NCI-H2107 treated with DMSO at 0.1 percent for 48 hours (cell line): ENCODE results near the gene SOHLH2.

ENCODE experiments used
- DNase-seq: peaks from one replicate; lab custom pipeline; 2025; ENCODE audit not compliant: unreplicated experiment; lab: John Stamatoyannopoulos, UW

The SOHLH2 gene, protein sequence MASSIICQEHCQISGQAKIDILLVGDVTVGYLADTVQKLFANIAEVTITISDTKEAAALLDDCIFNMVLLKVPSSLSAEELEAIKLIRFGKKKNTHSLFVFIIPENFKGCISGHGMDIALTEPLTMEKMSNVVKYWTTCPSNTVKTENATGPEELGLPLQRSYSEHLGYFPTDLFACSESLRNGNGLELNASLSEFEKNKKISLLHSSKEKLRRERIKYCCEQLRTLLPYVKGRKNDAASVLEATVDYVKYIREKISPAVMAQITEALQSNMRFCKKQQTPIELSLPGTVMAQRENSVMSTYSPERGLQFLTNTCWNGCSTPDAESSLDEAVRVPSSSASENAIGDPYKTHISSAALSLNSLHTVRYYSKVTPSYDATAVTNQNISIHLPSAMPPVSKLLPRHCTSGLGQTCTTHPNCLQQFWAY

DNA sequence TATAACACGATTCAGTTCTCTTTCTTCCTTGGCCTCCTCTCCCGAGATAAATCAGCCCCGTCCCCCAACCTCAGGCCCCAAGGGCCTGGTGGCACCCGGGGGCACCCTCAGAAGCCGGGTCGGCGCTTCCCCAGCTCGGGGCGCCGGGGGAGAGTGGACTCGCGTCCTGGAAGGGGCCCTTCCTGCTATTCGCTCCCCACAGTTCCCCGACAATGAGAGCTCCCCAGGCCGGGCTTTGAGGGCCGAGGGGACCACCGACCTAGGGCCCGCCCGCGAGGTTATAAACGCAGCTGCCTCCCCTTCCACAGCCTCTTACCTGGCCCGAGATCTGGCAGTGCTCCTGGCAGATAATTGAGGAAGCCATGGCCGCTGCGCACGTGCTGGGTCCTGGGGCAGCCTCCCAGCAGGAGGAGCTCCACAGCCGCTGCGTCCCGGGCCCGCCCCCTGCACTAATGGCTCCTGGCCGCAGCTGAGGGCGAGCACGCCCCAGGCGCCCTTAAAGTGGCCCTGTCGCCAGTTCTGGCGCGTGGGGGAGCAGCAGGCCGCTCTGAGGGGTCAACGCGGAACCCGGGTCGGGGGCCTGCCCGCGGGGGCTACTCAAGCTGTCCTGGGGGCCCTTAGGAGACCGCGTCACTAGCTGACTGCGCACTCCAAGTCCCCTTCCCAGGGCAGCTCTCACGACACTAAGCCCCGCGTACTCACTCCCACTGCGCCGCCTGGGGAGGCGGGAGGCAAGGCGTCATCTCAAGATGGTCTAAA, at the start of gene SOHLH2:
Gene SOHLH2, minus strand, starts transcription at position 394 of the 759 bp plus-strand sequence. Its CDS starts 30 bp downstream, at position 364.
- no peak for DNase-seq

DNA sequence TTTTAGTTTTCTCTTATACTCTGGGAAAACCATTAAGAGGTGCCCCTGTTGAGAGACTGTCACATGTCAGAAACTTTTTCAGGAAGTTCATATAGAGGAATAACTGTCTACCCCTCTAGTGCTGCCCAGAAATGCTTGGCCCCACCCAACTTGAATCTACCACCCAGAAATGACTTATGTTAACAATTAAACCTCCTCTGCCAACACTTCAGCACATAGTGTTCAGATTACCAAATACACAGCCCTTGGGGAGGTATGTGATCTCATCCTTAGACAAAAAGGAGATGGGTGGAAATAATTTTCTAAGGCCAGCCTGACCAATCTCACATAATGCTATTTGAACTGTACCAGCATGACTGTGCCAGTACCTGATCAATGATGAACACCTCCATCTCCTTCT, 47.6 kb upstream of the SOHLH2 start:
- DNase-seq: no peak

- no peak for DNase-seq
These were observed 46.7 kb upstream of the SOHLH2 start for GRCh38 chr13:36261011-36261410.

DNA sequence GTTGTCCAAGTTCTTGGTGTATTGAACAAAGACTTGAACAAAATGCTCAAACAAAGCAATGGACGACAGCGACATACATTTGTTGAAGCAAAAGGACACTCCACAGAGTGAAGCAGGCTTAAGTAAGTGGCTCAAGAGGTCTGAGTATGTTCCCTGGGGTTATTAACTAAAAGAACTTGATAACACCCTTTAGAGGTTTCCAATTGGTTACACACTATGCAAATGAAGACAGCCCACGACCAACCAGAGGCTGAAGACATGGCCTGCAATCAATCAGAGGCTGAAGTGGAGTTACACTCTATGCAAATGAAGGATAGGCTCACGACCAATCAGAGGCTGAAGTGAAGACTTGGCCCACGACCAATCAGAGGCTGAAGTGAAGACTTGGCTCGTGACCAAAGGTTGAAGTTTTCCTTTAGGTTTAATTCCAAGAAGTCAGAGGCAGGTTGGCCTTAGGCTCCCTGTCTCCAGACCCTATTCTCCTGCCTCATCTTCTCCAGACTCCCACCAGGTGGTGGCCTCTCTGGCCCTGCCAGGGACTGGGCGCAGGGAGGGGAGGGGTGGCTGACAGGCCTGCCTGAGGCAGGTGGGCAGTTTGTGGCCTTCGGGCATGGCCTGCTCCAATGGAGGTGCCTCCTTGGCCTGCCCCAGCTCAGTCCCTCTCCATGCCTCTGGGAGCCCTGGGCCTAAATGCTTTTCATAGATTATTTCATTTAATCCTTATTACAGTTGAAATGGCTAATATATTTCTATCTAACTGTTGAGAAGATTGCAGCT, 45.2 kb upstream of the SOHLH2 start:
- DNase-seq: no peak

GRCh38 chr13:36258831-36259230, 44.5 kb upstream of the SOHLH2 start:
- DNase-seq: no peak

- DNase-seq: no peak
These were observed 37.2 kb upstream of the SOHLH2 start for GRCh38 chr13:36251526-36251925.

DNA sequence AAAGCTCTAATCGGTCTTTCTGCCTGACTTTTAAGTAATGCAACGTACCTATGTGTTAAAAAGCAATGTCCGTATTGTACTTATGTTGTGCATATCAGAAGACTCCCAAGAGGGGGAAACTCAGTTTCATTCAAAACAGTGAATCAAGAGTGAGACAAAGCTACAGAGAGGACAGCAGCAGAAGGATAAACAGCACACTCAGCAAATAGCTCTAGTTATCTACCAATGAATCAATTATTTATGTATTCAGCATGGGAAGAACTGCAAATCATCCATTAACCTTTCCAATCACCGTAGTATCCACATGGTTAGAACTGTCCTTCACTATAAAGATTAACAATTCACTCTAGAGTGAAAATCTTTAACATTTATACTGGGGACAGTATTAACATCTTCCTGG, 36.7 kb upstream of the SOHLH2 start:
- DNase-seq: no peak

DNA sequence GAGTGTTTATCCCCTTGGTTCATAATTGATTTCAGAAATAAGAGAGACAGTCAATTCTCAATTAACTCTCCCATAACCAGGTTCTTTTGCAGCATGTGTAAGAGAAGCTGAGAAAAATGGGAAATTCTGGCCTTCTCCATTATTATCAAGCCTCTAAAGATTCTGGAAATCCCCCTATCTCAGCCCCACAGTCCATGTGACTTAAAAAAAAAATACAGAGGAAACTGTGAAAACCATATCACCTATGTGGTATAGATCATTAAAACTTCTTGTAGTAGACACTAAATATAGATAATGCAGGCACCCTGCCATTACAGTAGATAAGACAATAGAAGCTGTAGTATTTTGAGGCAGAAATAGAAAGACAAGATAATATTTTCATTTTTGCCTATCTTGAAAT, 34.3 kb upstream of the SOHLH2 start:
- DNase-seq: no peak

DNA sequence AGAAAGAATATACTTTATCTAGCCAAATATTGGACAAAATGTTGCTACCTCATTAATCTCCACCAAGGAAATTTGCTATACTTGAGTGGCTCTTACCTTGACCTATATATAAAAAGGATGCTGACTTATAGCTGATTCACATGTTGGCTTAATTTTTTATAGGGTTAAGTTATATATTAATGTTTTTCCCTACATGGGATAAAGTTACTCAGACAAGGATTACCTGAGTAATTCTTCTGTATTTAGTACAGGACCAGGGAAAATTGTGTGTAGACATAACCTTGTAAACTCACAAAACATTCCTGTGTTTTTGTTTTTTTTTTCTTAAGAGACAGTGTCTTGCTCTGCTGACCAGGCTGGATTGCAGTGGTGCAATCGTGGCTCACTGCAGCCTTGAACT, 30.6 kb upstream of the SOHLH2 start:
- no peak for DNase-seq

- no peak for DNase-seq
These were observed 29.7 kb upstream of the SOHLH2 start for GRCh38 chr13:36244073-36244472.

GRCh38 chr13:36242761-36243160, 28.4 kb upstream of the SOHLH2 start:
- no peak for DNase-seq

DNA sequence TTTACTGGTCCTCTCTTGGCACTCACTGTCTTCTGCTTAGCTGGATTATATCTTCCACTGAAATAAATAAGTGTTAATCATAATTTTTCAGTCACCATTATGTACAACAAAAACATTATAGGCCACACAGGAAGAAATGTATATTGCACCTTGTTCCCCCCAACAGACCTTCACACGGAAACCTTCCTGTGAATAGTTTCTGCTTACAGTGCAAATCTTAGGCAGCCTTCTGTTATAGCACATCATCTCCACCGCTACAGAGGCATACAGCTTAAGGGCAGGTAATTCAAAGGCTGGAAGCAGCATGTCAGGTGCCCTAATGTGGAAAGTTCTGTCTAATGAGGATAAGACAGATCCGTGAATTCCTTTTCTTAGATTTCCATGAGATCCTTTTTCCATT, 16.9 kb upstream of the SOHLH2 start:
- DNase-seq: no peak

- DNase-seq: no peak
These were observed 10.4 kb upstream of the SOHLH2 start for GRCh38 chr13:36224730-36225129.

GRCh38 chr13:36219883-36220282, 5.5 kb upstream of the SOHLH2 start:
- no peak for DNase-seq

DNA sequence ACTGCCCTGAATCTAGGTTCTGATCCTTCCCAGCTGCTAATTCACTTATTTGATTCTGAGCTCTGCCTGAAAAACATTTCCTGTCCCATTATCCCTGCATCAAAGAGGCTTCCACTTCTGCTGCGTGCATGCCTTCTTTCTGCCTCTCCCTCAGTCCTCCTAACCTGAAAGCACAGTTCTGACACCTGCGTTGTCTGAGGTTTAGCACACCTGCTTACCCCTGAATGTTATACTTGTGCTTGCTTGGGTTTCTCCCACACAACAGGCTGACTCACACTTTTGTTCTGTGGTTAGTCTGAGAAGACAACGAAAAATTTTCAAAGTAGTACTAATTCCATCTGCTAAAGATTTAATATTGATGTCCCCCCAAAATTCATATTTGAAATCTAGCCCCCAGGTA, 3.1 kb upstream of the SOHLH2 start:
- peak; percentile 4 for DNase-seq

DNA sequence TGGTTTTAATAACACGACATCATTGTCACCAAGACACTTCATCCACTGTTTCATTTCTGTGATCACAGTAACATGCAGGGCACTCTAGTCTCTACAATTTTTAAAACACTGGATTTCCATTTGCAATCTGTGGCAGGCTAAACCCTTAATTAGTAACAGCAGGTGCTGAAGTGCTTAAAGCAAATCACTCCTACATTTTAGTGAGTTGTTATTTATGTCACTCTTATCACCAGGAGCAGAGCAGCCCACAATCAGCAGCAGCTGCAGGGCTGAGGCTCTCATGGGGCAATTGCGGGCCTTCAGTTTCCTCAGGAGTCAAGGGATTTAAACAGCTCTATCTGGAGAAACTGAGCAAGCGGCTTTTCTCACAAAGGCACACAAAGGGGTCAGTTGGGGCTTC, 1.6 kb downstream of the SOHLH2 start:
- no peak for DNase-seq

- DNase-seq: no peak
These were observed 2.8 kb downstream of the SOHLH2 start for GRCh38 chr13:36211567-36211966.

GRCh38 chr13:36210738-36211137, 3.6 kb downstream of the SOHLH2 start:
- DNase-seq: no peak

- no peak for DNase-seq
These were observed 6.7 kb downstream of the SOHLH2 start for GRCh38 chr13:36207672-36208071.

DNA sequence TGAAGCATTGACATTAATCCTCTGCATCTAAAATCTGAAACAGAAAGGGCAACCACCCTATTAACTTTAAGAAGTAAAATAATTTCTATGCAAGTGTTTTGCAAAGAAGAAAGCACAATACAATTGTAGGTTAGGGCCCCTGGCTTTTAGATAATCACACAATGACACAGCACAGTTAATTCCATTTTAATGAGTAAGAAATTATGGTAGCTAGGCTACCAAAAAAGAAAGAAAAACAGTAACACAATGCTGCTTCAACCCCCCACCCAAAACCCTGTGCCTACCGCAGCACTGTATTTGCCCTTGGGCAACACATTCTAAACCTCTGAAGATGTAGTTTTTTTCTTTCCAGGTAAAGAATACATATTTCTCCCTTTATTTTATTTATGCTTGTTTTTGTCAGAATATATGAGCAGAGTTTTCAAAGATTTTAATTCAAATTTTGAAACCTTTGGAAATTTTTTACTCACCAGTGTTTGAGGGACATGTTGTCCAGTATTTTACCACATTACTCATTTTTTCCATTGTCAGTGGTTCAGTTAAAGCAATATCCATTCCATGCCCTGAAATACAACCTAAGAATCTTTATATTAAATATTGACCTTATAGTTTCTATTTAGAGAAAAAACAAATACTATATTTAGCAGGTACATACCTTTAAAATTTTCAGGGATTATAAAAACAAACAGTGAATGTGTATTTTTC, 21.1 kb downstream of the SOHLH2 start:
- DNase-seq: no peak

GRCh38 chr13:36192166-36192565, 22.2 kb downstream of the SOHLH2 start:
- DNase-seq: no peak
